Measurements from ENCODE around the gene RDH16. TPM values are rescaled to one million over a fixed set of nuclear protein-coding genes. Genes with fewer than 3 reads are reported as not detected.

Gene RDH16
- polyA plus RNA-seq, 3 donors: 0.47 TPM; not detected in 2

DNA sequence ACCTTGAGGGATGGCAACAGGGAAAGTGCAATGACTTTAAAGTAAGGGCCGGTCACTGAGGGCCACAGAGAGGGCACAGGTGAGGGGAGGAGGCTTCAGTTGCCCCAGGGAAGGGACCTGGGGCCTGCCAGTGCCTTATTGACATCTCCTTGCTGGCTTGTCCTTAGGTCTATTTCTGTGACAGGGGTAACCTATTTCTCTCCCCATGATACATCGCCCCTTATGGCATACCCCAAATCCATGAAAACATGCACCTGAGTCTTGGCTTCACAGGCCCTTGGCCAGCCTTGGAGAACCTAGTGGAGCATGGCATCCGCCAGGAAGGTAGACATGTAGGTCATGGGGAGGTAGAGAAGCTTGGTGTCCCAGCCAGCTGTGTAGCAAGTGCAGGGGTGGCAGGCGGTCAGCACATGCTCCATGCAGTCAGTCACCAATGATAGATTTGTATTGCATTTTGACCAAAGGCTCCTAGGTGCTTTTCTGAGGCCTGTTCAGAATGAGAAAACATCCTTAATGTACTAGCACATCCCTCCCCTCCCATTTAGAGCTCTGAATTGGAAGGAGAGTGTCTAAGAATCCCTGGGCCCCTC lies 23.6 kb upstream of the RDH16 start:
- intact Hi-C loops (cut with micrococcal nuclease): no loop called here
- no peak overlapping the region for H3K4me2 ChIP-seq (replicated peaks; ENCODE audit: extremely low read depth, low read length, poor library complexity, severe bottlenecking)
- H3K36me3 ChIP-seq (replicated peaks in 1 of 2; ENCODE audit: control insufficient read depth in 1 of 2, insufficient read depth in 2 of 2, low read length in 2 of 2): no peaks in the 10 kb centered on the region
- TF ChIP-seq, protein P1, sequence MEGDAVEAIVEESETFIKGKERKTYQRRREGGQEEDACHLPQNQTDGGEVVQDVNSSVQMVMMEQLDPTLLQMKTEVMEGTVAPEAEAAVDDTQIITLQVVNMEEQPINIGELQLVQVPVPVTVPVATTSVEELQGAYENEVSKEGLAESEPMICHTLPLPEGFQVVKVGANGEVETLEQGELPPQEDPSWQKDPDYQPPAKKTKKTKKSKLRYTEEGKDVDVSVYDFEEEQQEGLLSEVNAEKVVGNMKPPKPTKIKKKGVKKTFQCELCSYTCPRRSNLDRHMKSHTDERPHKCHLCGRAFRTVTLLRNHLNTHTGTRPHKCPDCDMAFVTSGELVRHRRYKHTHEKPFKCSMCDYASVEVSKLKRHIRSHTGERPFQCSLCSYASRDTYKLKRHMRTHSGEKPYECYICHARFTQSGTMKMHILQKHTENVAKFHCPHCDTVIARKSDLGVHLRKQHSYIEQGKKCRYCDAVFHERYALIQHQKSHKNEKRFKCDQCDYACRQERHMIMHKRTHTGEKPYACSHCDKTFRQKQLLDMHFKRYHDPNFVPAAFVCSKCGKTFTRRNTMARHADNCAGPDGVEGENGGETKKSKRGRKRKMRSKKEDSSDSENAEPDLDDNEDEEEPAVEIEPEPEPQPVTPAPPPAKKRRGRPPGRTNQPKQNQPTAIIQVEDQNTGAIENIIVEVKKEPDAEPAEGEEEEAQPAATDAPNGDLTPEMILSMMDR (IDR thresholded peaks at IDR 0.05): no peak
- H4K20me1 ChIP-seq (ENCODE audit: insufficient read depth, low read length): no peaks in the 10 kb centered on the region
- H3K4me3 ChIP-seq (replicated peaks in 1 of 3; ENCODE audit: low read depth in 2 of 3, low read length in 3 of 3): no peak overlapping the region
- H3K27ac ChIP-seq (ENCODE audit: low read depth in 1 of 2, low read length in 2 of 2): no peak overlapping the region
- 100% methylated on average over 1 of the region's 4 CpGs for WGBS (ENCODE audit: insufficient coverage)
- H2AFZ ChIP-seq (ENCODE audit: insufficient read depth, low read depth, low read length, poor library complexity, severe bottlenecking): no peak overlapping the region
- H3K79me2 ChIP-seq (ENCODE audit: insufficient read depth, low read length): no peaks in the 10 kb centered on the region
- H3K4me1 ChIP-seq (ENCODE audit: control insufficient read depth in 1 of 2, insufficient read depth in 2 of 2, low read length in 2 of 2): no peaks in the 10 kb centered on the region
- Mint-ChIP-seq H3K4me1 (no peaks in the 10 kb centered on the region), H3K9me3 (peaks cover 0 to 4% (median 0%) of the 10 kb centered on the region in 7 donors), H3K27me3 (ENCODE audit: low read depth in 3 of 3) (peaks cover 0 to 3% (median 0%) of the 10 kb centered on the region in 3 donors), H3K27ac (no peak overlapping the region), H3K4me3 (no peak overlapping the region), H3K36me3 (no peaks in the 10 kb centered on the region)
- H3K27me3 ChIP-seq (ENCODE audit: control insufficient read depth in 2 of 2, insufficient read depth in 2 of 2, low read length in 2 of 2): no peaks in the 10 kb centered on the region
- DNase-seq: no peak
- H3K9ac ChIP-seq (ENCODE audit: insufficient read depth, low read length, poor library complexity, severe bottlenecking): no peak overlapping the region
- no peaks in the 10 kb centered on the region for H3K9me3 ChIP-seq (replicated peaks in 1 of 2; ENCODE audit: control insufficient read depth in 1 of 2, insufficient read depth in 1 of 2, low read length in 2 of 2)

DNA sequence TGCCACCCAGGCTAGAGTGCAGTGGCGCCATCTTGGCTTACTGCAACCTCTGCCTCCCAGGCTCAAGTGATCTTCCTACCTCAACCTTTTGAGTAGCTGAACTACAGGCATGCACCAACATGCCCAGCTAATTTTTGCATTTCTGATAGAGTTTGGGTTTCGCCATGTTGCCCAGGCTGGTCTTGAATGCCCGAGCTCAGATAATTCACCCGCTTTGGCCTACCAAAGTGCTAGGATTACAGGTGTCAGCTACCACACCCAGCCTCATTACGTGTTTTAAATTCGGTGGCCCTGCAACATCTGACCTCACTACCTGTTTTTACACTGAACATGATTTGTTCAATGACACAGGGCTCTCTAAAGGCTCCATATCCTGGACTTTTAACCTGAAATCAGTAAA lies 22.9 kb upstream of the RDH16 start:
- H3K9me3 Mint-ChIP-seq: peaks cover 0 to 4% (median 0%) of the 10 kb centered on the region in 7 donors
- TF ChIP-seq, protein P1 (IDR thresholded peaks at IDR 0.05): no peak
- Histone ChIP-seq H4K20me1 (ENCODE audit: insufficient read depth, low read length) (no peaks in the 10 kb centered on the region), H3K4me2 (replicated peaks; ENCODE audit: extremely low read depth, low read length, poor library complexity, severe bottlenecking) (no peak overlapping the region), H3K4me1 (ENCODE audit: control insufficient read depth in 1 of 2, insufficient read depth in 2 of 2, low read length in 2 of 2) (no peaks in the 10 kb centered on the region), H3K4me3 (replicated peaks in 1 of 3; ENCODE audit: low read depth in 2 of 3, low read length in 3 of 3) (no peak overlapping the region), H3K27me3 (ENCODE audit: control insufficient read depth in 2 of 2, insufficient read depth in 2 of 2, low read length in 2 of 2) (no peaks in the 10 kb centered on the region), H2AFZ (ENCODE audit: insufficient read depth, low read depth, low read length, poor library complexity, severe bottlenecking) (no peak overlapping the region), H3K79me2 (ENCODE audit: insufficient read depth, low read length) (no peaks in the 10 kb centered on the region), H3K9ac (ENCODE audit: insufficient read depth, low read length, poor library complexity, severe bottlenecking) (no peak overlapping the region), H3K36me3 (replicated peaks in 1 of 2; ENCODE audit: control insufficient read depth in 1 of 2, insufficient read depth in 2 of 2, low read length in 2 of 2) (no peaks in the 10 kb centered on the region), H3K9me3 (replicated peaks in 1 of 2; ENCODE audit: control insufficient read depth in 1 of 2, insufficient read depth in 1 of 2, low read length in 2 of 2) (no peaks in the 10 kb centered on the region), H3K27ac (ENCODE audit: low read depth in 1 of 2, low read length in 2 of 2) (no peak overlapping the region)
- DNase-seq: no peak
- no peak overlapping the region for H3K4me3 Mint-ChIP-seq
- no peaks in the 10 kb centered on the region for H3K36me3 Mint-ChIP-seq
- intact Hi-C loops (cut with micrococcal nuclease): no loop called here
- WGBS (ENCODE audit: insufficient coverage): 100% methylated on average over 4 of the region's 6 CpGs
- H3K27me3 Mint-ChIP-seq (ENCODE audit: low read depth in 3 of 3): peaks cover 0 to 3% (median 0%) of the 10 kb centered on the region in 3 donors
- no peak overlapping the region for H3K27ac Mint-ChIP-seq
- H3K4me1 Mint-ChIP-seq: no peaks in the 10 kb centered on the region

All from CD14-positive monocyte (primary cell).